Activated T-helper 1 cell treated with Interleukin-2 at 50 U/mL for 16 hours (primary cell): ENCODE results near the gene P2RY10.
"Not testable (repeated sequence)": the region's sequence is repeated elsewhere in the genome, so short reads cannot be mapped to it uniquely, and the experiment has no call there.

Experiments used
- DNase-seq: peaks from one replicate; pipeline ENCODE4 v3.0.0-alpha.2; 2020; ENCODE audit warnings: low read depth

Gene P2RY10

DNA sequence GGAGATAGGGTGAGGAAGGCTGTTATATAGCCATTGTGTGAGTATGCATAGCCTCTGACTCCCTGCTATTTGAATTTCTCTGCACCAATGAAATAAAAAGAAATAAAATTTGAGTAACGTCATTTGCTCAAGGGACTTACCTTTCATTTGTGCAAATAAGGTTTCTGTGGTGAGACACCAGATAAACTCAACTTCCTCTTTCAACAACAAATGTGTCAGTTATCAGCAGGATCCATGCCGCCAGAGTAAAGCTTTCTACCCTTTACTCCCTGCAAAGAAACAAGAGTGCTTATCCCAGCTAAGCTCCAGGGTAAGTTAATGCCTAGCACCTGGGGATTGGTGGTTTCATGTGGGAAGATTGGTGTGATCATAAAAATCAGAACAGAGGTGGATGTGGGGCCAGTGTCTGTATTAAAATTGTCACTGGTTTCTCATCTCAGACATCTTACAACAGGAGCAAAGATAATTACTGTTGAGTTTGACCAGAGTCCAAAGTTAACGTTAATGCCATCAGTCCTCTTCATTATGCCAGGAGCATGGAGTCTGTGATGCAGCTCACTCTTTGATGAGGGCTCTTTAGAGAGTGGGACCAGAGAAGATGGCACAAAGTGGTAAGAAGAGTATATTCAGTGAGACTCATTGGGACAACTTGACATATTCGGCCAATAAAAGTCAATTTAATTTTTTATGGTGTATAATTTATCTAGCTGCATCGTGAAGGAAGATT lies at the start of gene P2RY10:
Gene P2RY10, plus strand, starts transcription at position 206 of the 727 bp plus-strand sequence. CDS start 15,130 bp downstream, outside the sequence.
- peak; percentile 15 for DNase-seq

DNA sequence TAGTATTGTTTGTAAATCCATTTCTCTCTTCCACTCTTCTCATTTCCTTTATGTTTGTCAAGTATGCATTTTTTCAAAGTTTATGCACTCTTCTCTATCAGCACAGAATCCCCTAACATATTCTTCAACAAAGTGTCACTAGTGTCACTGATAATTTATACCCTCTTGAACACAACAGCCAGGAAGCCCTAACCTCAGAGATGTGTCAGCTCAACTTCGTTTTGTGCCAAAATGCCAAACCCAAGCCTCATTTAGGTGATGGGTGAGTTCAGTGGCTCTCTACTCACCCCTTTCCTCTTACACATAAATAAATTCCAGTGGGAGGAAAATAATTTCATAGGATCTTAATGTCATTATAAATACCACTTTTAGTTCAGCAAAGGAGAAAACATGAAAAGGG lies 22.4 kb upstream of the P2RY10 start:
- DNase-seq = no peak

DNA sequence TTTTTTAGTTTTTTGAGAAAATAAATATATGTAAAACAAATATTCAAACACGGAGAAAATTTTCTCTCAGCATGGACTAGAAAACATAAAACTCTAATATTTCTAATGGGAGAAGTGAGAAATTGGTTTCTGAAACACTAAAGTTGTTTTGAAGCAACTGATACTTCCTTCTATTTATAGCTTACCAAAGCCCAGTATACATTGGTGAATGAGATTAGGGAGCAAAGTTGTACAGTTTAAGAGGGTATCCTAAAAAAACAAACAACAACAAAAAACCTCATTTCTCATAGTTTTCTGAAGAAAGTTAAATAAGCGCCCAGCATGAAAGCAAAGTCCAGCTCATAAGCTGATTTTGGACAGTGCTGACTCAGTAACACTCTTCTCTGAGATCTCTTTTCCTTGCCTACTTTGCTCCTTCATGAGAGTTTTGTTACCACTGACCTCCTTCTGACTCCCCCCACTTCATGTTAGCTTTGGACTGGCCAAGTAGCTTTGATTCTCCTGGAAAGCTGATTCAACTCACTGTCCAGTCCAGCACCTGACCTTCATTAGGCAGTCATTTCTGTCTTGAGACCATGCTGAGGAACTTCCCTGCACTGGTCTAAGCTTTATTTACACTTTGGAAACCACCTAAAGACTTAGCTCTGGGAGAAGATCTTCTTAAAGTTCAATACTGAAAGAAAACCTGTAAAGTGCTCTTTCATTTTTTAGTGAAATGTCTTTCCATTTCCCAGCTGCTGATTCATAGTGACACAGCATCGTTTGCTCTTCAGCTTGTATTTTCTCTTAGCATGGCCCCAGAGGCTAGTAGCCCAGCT lies 21.8 kb upstream of the P2RY10 start:
- DNase-seq = no peak

GRCh38 chrX:78931814-78932213 lies 13.4 kb upstream of the P2RY10 start:
- no peak for DNase-seq

- DNase-seq = no peak
Observed at GRCh38 chrX:78934866-78935265, 10.3 kb upstream of the P2RY10 start.

DNA sequence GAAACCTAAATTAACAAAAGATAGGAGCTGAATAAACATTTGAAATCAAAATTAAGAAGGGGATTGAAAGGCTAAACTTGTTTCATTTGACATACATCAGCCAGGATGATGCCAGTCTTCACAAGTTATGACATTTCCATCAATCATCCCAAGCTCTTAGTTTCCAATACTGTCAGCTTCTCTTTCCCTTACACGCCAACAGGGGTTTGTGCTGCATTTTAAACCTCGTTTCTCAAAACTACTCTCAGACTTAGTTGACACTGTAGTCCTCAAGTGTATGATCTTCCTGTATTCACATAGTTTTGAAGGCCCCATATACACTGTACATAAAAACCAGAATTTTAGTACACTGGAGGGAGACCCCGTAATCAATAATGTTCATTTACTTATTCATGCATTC lies 840 bp upstream of the P2RY10 start:
- no peak for DNase-seq

- no peak for DNase-seq
Observed at GRCh38 chrX:78946178-78946931, 1.2 kb downstream of the P2RY10 start.

DNA sequence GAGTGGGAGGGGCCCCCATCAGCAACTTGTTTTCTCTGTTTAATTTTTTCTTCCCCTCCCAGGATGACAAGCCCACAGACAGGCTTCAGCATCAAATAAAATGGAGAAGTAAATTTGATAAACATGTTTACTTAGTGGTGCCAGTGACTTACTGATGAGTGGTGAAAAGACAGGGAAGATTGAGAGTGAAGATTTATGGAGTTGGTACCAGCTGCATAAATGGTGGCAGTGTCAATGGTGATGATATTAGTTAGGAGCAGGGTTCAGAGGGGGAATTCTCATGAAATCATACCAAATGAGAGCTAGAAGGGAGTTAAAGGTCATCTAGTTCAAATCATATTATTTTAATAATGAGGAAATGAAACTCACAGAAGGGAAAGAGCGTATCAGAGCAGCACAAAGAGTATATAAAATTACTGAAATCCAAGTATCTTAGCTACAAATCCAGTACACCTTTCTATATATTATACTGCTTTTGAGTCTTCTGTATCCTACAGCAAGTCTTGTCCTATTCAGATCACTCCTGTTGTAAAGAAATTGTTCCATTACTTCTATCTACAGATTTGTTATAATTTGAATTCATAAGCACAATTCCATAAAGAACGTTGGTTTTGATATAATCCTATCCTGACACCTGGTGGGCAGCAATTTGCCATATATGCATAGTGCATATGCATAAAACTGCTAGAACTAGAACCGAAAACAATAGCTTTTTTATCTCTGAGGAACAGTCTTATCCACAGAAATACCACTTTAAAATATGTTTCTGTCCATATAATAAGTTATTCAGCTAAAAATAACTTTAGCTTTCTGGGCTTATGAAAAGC lies 5.0 kb downstream of the P2RY10 start:
- DNase-seq = no peak

GRCh38 chrX:78957049-78957767 lies 12.0 kb downstream of the P2RY10 start:
- DNase-seq = no peak

DNA sequence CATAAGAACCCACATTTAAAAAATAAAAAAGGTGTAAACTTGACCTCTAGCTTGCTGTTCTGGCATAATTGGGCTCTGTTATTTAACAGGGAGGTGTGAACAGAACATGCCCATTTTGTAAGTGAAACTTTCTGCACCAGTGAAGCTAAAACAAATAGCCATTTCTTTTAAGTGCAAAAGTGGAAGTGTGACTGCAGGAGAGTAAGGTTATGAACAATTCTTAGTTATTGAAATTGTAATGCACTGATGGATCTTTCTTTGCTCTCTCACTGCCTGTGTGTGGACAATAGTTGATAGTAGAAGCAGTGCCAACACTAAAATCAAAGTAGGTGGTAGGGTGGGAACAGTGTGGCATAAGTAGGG lies 12.6 kb downstream of the P2RY10 start:
- DNase-seq = no peak

- DNase-seq = no peak
Observed at GRCh38 chrX:78958419-78959116, 13.4 kb downstream of the P2RY10 start.

DNA sequence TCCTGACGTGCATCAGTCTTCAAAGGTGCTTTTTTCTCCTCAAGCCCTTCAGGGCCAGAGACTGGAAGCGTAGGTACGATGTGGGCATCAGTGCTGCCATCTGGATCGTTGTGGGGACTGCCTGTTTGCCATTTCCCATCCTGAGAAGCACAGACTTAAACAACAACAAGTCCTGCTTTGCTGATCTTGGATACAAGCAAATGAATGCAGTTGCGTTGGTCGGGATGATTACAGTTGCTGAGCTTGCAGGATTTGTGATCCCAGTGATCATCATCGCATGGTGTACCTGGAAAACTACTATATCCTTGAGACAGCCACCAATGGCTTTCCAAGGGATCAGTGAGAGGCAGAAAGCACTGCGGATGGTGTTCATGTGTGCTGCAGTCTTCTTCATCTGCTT lies 15.7 kb downstream of the P2RY10 start:
- no peak for DNase-seq

GRCh38 chrX:78964598-78964997 lies 19.4 kb downstream of the P2RY10 start:
- DNase-seq = no peak

GRCh38 chrX:78979789-78980464 lies 34.7 kb downstream of the P2RY10 start:
- no peak for DNase-seq

GRCh38 chrX:78989349-78989748 lies 44.2 kb downstream of the P2RY10 start:
- DNase-seq = no peak

DNA sequence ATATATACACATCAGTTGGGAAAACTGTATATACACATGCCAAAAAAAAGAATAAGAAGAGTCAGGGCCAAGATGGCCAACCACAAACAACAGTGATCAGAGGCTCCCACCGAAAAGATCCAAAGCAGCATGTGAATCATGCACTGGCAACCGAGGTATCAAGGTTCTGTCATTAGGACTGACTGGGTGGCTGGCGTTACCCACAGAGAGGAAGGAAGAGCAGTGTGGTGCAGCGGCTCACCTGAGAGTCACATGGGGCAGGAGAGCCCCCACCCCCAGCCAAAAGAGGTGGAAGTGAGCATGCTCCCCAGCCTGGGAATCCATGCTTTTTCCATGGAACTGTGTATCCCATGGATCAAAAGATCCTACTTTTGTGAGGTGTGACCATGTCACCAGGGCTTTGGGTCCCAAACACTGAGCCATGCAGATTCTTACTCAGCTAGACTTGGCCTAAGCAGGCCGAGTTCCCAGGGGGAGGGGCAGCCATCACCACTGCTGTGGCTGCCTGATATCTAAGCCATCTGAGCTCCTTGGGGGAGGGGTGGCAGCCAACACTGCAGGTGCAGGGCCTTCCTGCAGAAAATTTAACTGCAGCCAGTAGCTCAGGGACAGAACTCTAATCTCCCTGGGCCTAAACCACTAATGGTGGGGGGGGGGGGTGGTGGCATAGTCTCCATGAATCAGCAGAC lies 52.8 kb downstream of the P2RY10 start:
- DNase-seq = peak; percentile 13

- DNase-seq = not testable (repeated sequence)
Observed at GRCh38 chrX:79007540-79007939, 62.3 kb downstream of the P2RY10 start.
